ENCODE results near the gene ST6GALNAC4. TPM values are rescaled to one million over a fixed set of nuclear protein-coding genes. Genes with fewer than 3 reads are reported as not detected.
A peak's percentile ranks its signal among the peaks of the same experiment; 100 is the strongest.

Gene ST6GALNAC4
- total and polyA plus RNA-seq, 9 of the 15 experiments (the other 6 are each of a cell fraction or from before 2014, with no cell fraction given): 2.6 to 43.1 (median 15.4) TPM

DNA sequence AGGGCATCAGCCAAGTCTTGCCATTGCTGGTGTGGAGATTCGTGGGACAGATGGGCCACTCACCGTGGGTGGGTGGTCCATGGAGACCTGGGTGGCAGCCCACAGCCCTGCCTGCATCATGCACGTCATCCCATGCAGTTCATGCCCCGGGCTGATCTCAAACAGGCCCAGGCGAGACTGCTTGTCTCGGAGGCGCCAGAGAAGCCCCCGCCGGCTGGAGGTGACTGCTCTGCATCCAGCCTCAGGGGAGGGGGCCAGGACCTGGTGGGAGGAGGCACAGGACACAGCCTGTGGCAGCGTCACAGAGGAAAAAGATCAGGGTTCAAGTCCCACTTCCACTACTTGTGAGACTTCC is 12.8 kb upstream of the ST6GALNAC4 start:
- CTCF ChIA-PET (ENCODE audit: low intra/inter-chr PET ratio): no interaction called here
- no peak for ATAC-seq
- no peak for FAIRE-seq

More for the DNA sequence above, 12.8 kb upstream of the ST6GALNAC4 start:
- no peak overlapping the region for H2AFZ ChIP-seq (ENCODE audit: low read depth, low read length)
- H3K27ac ChIP-seq (ENCODE audit: extremely low read depth, low read depth, low read length): no peak overlapping the region
- H3K9me3 ChIP-seq (replicated peaks; ENCODE audit: control insufficient read depth, insufficient read depth, low read depth, low read length): no peaks in the 10 kb centered on the region
- TF ChIP-seq, protein P1, sequence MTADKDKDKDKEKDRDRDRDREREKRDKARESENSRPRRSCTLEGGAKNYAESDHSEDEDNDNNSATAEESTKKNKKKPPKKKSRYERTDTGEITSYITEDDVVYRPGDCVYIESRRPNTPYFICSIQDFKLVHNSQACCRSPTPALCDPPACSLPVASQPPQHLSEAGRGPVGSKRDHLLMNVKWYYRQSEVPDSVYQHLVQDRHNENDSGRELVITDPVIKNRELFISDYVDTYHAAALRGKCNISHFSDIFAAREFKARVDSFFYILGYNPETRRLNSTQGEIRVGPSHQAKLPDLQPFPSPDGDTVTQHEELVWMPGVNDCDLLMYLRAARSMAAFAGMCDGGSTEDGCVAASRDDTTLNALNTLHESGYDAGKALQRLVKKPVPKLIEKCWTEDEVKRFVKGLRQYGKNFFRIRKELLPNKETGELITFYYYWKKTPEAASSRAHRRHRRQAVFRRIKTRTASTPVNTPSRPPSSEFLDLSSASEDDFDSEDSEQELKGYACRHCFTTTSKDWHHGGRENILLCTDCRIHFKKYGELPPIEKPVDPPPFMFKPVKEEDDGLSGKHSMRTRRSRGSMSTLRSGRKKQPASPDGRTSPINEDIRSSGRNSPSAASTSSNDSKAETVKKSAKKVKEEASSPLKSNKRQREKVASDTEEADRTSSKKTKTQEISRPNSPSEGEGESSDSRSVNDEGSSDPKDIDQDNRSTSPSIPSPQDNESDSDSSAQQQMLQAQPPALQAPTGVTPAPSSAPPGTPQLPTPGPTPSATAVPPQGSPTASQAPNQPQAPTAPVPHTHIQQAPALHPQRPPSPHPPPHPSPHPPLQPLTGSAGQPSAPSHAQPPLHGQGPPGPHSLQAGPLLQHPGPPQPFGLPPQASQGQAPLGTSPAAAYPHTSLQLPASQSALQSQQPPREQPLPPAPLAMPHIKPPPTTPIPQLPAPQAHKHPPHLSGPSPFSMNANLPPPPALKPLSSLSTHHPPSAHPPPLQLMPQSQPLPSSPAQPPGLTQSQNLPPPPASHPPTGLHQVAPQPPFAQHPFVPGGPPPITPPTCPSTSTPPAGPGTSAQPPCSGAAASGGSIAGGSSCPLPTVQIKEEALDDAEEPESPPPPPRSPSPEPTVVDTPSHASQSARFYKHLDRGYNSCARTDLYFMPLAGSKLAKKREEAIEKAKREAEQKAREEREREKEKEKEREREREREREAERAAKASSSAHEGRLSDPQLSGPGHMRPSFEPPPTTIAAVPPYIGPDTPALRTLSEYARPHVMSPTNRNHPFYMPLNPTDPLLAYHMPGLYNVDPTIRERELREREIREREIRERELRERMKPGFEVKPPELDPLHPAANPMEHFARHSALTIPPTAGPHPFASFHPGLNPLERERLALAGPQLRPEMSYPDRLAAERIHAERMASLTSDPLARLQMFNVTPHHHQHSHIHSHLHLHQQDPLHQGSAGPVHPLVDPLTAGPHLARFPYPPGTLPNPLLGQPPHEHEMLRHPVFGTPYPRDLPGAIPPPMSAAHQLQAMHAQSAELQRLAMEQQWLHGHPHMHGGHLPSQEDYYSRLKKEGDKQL (CRISPR knock-in tag; IDR thresholded peaks at IDR 0.05; ENCODE audit: borderline replicate concordance): 0 out of 2 replicates have a peak, but pooled peaks have one; percentile 8
- TF ChIP-seq POLR2G (IDR thresholded peaks at IDR 0.05; ENCODE audit: low read depth, low read length): peak; percentile 78
- TF ChIP-seq SUPT5H (IDR thresholded peaks at IDR 0.05): peak; percentile 31; the same call in 1 of the 2 replicates
- TF ChIP-seq PCBP1 (IDR thresholded peaks at IDR 0.05; ENCODE audit: low read depth, low read length, poor library complexity, severe bottlenecking): no peak
- in situ Hi-C loops (cut with MboI): loop anchor here (5.0 to 10.0 kb wide), 2 partner anchors 427 to 715 kb away; no protein-coding TSS in a partner anchor
- no peak for DNase-seq (ENCODE audit: extremely low read depth in 1 of 4, low spot score in 3 of 4)
- H3K27me3 ChIP-seq (ENCODE audit: control insufficient read depth in 2 of 2, insufficient read depth in 2 of 2, low read length in 2 of 2): no peaks in the 10 kb centered on the region
- peaks cover 10% of the 10 kb centered on the region for H3K79me2 ChIP-seq (ENCODE audit: control insufficient read depth, insufficient read depth, low read length)
- POLR2A ChIA-PET: interaction anchor here (0.6 to 1.7 kb wide), 2 partner anchors 14 to 87 kb away, joined by 3 to 4 read pairs; no protein-coding TSS in a partner anchor
- no TSS peak for BruUV-seq (replicated peaks)
- intact Hi-C loops (cut with micrococcal nuclease): no loop called here
- no peak overlapping the region for H3K9ac ChIP-seq (ENCODE audit: insufficient read depth in 1 of 2, low read depth in 2 of 2, low read length in 2 of 2)
- no peak overlapping the region for H3K4me3 ChIP-seq
- WGBS (ENCODE audit: insufficient coverage, low coverage, missing lambda C conversion rate): 33% methylated on average over 10 of the region's 10 CpGs
- H3K4me2 ChIP-seq (ENCODE audit: insufficient read depth, low read length): peak overlapping the region; percentile 73; the same call in 1 of the 2 replicates
- H3K9me1 ChIP-seq (ENCODE audit: control insufficient read depth, insufficient read depth, low read length): no peaks in the 10 kb centered on the region
- H3K36me3 ChIP-seq (ENCODE audit: control insufficient read depth, insufficient read depth, low read length): peaks cover 6% of the 10 kb centered on the region; the same call in 2 of the 3 replicates
- H3K4me1 ChIP-seq (replicated peaks in 1 of 2; ENCODE audit: control insufficient read depth in 2 of 2, insufficient read depth in 2 of 2, low read length in 2 of 2): peaks cover 41 to 78% of the 10 kb centered on the region in 2 experiments
- H4K20me1 ChIP-seq (replicated peaks; ENCODE audit: control insufficient read depth, insufficient read depth, low read length): no peaks in the 10 kb centered on the region
